HG03039 (cell line): ENCODE measurements around the gene NAGS.
"Not testable (repeated sequence)": the region's sequence is repeated elsewhere in the genome, so short reads cannot be mapped to it uniquely, and the experiment has no call there.

ENCODE experiments used
- ATAC-seq: cut with Tn5 transposase; IDR thresholded peaks from one replicate; pipeline ENCODE4 v1.9.1; 2021; ENCODE audit warnings: mild to moderate bottlenecking, moderate library complexity; ENCODE audit not compliant: unreplicated experiment

The NAGS gene

DNA sequence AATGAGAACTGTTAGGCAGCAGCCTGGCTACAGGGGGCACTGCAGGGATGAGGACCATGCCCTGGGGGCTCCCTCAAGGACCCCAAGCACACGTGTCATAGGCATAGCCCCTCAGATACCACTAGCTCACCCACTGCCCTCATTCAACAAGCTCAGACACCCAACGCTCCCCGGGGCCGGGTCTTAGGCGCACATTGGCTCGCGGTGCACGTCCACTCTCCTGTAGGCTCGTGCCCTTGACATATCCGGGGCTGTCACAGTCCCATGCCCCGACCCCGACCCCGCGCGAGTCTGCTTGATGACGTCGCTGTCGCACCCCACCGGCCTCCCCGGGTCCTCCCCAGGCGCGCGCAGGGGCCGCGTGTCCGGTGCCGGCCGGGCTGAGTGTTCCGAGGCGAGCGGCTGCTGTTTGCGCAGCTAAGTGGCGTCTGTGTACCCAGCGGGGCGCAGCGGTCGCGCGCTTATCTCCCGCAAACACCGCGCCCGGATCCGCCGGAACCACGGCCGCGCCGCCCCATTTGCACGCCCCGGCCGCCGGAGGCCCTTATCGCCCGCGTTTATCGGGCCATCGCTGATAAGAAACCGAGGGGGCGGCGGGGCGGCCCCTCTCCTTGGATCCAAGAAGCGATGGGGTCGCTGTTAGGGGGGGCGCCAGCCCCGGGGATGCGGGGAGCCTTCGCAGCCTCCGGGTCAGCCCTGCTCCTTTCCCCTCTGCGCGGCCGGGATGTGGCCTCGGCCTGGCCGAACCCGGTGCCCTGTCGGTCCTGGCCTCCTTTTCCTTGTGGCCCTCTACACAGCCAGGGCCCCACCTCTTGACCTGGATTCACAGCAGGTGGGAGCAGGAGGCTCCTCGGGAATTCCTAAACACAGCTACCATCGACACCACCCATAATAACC, 20.7 kb upstream of the NAGS start:
- ATAC-seq = no peak

DNA sequence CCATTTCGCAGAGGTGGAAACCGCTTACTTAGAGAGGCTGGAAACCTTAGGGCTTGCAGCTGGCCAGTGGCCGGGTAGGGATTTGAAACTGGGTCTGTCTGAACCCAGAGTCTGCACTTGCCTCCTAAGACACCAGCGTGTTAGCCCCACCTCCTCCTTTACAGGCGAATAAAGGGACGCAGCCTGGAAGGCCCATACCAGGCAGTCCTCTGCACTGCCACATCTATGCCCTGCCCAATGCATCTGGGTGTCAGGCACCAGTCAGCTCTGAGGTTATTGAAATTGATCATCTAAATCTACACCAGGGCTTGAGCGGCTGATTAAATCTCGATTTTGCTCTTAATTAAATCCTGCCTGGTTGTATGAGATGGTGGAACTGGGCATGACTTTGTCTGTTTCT, 19.9 kb upstream of the NAGS start:
- ATAC-seq = no peak

GRCh38 chr17:43986225-43986981, 18.0 kb upstream of the NAGS start:
- no peak for ATAC-seq

- ATAC-seq = no peak
These were observed 17.0 kb upstream of the NAGS start for GRCh38 chr17:43987131-43988021.

GRCh38 chr17:43988301-43988700, 16.1 kb upstream of the NAGS start:
- ATAC-seq = no peak

- no peak for ATAC-seq
These were observed 11.8 kb upstream of the NAGS start for GRCh38 chr17:43992641-43993040.

DNA sequence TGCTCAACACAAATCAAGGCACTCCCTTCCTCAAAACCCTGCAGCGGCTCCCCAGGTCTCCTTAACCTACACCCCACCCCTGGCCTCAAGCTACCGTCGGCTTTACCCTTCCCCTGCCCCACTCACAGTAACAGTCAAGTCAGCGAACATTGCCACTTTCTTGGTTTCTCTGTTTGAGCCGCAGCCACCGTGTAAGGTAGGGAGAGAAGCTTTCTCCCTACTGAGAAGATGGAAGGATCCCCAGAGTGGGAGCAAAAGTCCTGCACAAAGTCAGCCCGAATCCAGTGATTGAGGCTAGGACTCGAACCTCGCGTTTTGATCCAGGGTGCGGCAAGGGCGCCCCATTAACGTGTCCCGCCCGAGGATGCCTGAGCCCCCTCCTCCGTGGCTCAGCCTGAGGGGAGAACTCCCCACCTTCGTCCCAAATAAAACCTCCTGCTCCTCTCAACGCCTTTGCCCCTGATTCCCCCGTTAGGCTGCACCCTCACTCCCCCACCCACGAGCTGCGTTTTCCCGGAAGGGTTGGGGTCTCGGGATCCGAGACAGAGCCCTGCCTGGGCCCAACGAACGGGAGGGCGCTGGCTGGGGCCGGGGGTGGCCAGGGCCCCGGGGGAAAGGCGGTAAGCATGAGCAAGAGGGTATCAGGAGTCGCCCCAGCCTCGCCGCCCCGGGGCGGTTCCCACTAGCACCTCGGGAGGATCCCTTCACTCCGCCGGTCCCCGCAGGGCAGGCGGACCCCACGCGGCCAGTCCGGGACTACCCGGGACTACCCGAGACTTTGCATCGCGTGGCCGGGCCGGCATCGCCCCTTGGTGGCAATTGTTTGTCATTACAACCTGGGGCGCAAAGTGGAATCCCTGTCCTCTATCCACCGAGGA, 9.9 kb upstream of the NAGS start:
- no peak for ATAC-seq

DNA sequence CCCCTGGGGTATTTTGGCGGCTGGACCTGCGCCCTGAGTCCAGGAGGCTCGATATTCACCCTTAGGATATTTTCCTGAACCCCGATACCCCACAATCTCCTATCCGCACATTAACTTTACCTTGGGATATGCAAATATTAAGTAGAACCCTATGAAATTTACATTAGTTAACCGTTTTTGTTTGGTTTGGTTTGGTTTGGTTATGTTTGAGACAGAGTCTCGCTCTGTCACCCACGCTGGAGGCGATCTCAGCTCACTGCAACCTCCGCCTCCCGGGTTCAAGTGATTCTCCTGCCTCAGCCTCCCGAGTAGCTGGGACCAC, 9.3 kb upstream of the NAGS start:
- ATAC-seq = no peak

- ATAC-seq = not testable (repeated sequence)
These were observed 7.2 kb upstream of the NAGS start for GRCh38 chr17:43997180-43997579.

- no peak for ATAC-seq
These were observed 5.9 kb upstream of the NAGS start for GRCh38 chr17:43998552-43998951.

GRCh38 chr17:43999024-43999423, 5.4 kb upstream of the NAGS start:
- ATAC-seq = no peak

DNA sequence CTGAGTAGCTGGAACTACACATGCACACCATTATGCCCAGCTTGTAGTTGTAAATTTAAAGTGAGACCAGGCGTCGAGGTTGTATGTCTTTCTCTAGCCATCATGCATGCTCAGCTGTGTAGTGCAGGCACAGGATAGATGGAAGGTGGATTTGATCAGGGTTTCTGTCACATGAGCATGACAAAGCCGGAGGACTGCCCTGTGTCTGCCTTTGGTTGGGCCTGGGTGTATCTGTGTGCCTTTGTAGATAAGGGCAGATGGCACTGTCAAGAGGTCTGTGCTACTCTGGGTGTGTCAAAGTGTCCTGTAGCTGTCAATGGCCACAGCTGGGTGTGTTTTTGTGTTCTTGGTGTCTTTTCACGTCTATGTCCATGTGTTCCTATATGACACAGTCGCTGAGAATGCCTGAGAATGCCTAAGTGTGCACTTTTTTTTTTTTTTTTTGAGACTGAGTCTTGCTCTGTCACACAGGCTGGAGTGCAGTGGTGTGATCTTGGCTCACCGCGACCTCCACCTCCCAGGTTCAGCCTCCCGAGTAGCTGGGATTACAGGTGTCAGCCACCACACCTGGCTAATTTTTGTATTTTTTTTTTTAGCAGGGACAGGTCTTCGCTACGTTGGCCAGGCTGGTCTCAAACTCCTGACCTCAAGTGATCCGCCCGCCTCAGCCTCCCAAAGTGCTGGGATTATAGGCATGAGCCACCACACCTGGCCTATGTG, 4.1 kb upstream of the NAGS start:
- ATAC-seq = no peak

GRCh38 chr17:44000871-44001460, 3.5 kb upstream of the NAGS start:
- ATAC-seq = no peak

DNA sequence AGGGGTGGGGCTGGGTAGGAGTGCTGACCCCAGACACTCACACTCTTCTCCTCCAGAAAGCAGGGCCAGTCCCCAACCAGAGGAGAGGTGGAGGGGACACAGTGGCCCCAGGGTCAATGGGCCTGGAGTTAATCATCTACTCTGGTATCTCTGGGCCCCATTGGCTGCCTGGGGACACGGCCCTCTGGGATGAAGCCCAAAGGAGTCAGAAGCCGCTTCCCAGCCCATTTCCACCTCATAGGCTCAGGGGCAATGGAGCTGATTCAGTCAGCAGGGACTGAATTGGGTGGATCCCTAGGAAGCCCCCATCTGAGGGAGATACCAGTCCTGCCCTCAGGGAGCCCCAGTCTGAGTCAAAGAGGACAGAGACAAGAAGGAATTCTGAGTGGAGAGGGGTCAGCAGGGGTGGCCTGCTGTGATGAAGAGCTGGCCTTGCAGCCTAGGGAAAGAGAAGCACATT, 2.9 kb upstream of the NAGS start:
- ATAC-seq = no peak

DNA sequence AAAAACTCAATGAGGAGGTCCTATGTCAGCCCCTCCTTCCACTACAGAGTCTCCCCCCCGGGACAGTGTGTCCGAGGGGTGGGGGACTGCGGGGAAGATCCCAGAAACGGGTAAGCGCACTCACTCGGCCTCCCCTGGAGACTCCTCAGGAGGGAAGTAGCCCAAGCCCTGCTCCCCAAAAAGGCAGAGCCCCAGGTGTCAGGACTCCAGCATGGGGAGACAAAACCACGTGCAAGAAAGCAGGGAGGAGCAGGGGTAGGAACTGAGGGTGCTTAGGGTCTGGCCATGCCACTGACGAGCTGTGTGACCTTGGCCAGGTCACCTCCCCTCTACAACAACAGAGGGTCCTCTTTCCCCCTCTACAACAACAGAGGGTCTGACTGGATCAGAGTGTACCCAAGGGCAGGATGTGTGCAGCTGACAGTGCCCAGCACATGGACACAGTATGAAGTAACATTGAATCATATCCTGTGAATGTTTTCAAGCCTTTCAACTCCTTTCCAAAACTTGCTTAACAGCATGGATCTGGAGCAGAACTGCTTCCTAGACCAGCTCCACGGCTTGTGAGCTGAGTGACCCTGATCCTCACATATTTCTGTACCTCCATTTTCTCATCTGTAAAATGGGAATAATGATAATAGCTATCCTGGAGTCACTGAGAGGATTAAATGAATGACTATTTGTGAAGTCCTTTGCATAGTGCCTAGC, 2.1 kb upstream of the NAGS start:
- ATAC-seq = no peak

DNA sequence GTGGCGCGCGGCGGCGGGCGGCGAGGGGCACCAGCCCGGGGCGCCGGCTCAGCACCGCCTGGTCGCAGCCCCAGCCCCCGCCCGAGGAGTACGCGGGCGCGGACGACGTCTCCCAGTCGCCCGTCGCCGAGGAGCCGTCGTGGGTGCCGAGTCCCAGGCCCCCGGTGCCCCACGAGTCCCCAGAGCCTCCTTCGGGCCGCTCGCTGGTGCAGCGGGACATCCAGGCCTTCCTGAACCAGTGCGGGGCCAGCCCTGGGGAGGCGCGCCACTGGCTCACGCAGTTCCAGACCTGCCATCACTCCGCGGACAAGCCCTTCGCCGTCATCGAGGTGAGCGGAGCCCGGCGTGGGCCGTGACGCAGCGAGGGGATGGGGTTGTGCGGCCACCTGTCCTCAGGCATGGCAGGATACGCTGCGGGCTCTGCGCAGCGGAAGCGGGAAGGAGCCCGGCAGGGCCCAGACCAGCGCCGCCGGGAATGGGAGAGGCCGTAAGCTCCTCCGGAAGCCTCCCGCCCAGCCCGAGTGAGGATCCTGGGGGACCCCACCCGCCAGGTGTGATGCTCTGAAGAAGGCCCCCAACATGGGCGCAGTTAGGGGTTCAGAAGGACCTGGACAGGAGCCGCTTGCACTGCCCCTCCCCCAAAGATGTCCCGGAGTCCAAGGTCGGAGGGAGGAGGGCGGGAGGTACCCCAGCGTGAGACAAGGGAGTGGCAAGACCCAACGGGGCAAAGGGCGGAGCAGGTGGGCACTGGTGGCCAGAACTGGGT, 522 bp downstream of the NAGS start:
- no peak for ATAC-seq

GRCh38 chr17:44005527-44006271, 1.3 kb downstream of the NAGS start:
- ATAC-seq = peak; percentile 7
